GM23248 (cell line): Measurements from ENCODE around the gene AARS1. TPM values are rescaled to one million over a fixed set of nuclear protein-coding genes. Genes with fewer than 3 reads are reported as not detected.
"Not testable (repeated sequence)": the region's sequence is repeated elsewhere in the genome, so short reads cannot be mapped to it uniquely, and the experiment has no call there.

Experiments
- DNase-seq: peaks from one replicate; pipeline ENCODE4 v3.0.0-alpha.2; 2015
- H2AFZ ChIP-seq: fragments of 200-600 bp; sonication (generic); 2 replicates; pipeline ENCODE4 v1.6.1; 2016; ENCODE audit warnings: antibody characterized with exemption
- H3F3A ChIP-seq: fragments of 200-600 bp; sonication (generic); 2 replicates; pipeline ENCODE4 v1.6.1; 2016; ENCODE audit warnings: mild to moderate bottlenecking, antibody characterized with exemption, mixed run types; ENCODE audit not compliant: insufficient read depth
- H3K27ac ChIP-seq: fragments of 200-600 bp; sonication (generic); 2 replicates; pipeline ENCODE4 v1.5.1; 2016; ENCODE audit warnings: mild to moderate bottlenecking
- H3K27me3 ChIP-seq: fragments of 200-600 bp; sonication (generic); replicated peaks from 2 replicates; pipeline ENCODE4 v1.6.1; 2016; ENCODE audit warnings: mild to moderate bottlenecking; ENCODE audit not compliant: insufficient read depth
- H3K36me3 ChIP-seq: fragments of 200-600 bp; sonication (generic); 2 replicates; pipeline ENCODE4 v1.6.1; 2016; ENCODE audit warnings: low read depth, mild to moderate bottlenecking
- H3K4me1 ChIP-seq: fragments of 200-600 bp; sonication (generic); 2 replicates; pipeline ENCODE4 v1.6.1; 2016; ENCODE audit warnings: mild to moderate bottlenecking; ENCODE audit not compliant: insufficient read depth
- H3K4me2 ChIP-seq: fragments of 200-600 bp; sonication (generic); one replicate; pipeline ENCODE4 v1.6.1; 2016; ENCODE audit warnings: mild to moderate bottlenecking; ENCODE audit not compliant: unreplicated experiment
- H3K4me3 ChIP-seq: fragments of 200-600 bp; sonication (generic); 2 replicates; pipeline ENCODE4 v1.5.1; 2016; ENCODE audit warnings: mild to moderate bottlenecking
- H3K79me2 ChIP-seq: fragments of 200-600 bp; sonication (generic); 2 replicates; pipeline ENCODE4 v1.6.1; 2016; ENCODE audit warnings: mild to moderate bottlenecking; ENCODE audit not compliant: insufficient read depth
- H3K9ac ChIP-seq: fragments of 200-600 bp; sonication (generic); 2 replicates; pipeline ENCODE4 v1.6.1; 2016; ENCODE audit warnings: mild to moderate bottlenecking
- H3K9me2 ChIP-seq: fragments of 200-600 bp; sonication (generic); 2 replicates; pipeline ENCODE4 v1.6.1; 2016; ENCODE audit warnings: mixed run types, mild to moderate bottlenecking, moderate library complexity; ENCODE audit not compliant: insufficient read depth
- H3K9me3 ChIP-seq: fragments of 200-600 bp; sonication (generic); one replicate; pipeline ENCODE4 v1.6.1; 2017; ENCODE audit warnings: low read depth
- H4K20me1 ChIP-seq: fragments of 200-600 bp; sonication (generic); 2 replicates; pipeline ENCODE4 v1.6.0; 2016; ENCODE audit not compliant: insufficient read depth
- EZH2 ChIP-seq: fragments of 200-600 bp; sonication (generic); IDR thresholded peaks from 2 replicates; pipeline ENCODE4 v1.6.1; 2018; ENCODE audit warnings: antibody characterized with exemption, mild to moderate bottlenecking; ENCODE audit not compliant: insufficient read depth, poor library complexity, severe bottlenecking
- EZH2phosphoT487 ChIP-seq: fragments of 200-600 bp; sonication (generic); IDR thresholded peaks from 2 replicates; pipeline ENCODE4 v1.6.1; 2018; ENCODE audit warnings: antibody characterized with exemption, moderate library complexity, mild to moderate bottlenecking, low read depth; ENCODE audit not compliant: insufficient read depth
- WGBS, 2 experiments: methylation state at CpG; one replicate each; pipeline ENCODE4 v1.1.6; 2015 to 2017; ENCODE audit warnings: low lambda C conversion rate in 2 of 2, low coverage in 1 of 2; ENCODE audit errors: missing lambda C conversion rate in 2 of 2; 5-methylcytosine and 5-hydroxymethylcytosine counted together
- in situ Hi-C: fragments of 300-500 bp; cut with MboI; formaldehyde crosslinking; loops from 2 replicates; pipeline ENCODE4 v1.15.0; 2020
- polyA plus RNA-seq: library from polyadenylated mRNA; unstranded; fragments of >200 nt; fragmentation: Nextera tagmentation; extraction: Ambion mirVana; gene quantifications from 2 replicates; pipeline ENCODE4 v1.2.1, GENCODE V29; 2016
- total RNA-seq: library from RNA; depleted of rRNA; stranded (reverse); fragments of >200 nt; shearing (Covaris generic); gene quantifications from 2 replicates; pipeline ENCODE4 v1.2.3, GENCODE V29; 2014

AARS1 gene
- total and polyA plus RNA-seq, 2 experiments from 2014 or later = 130 to 160 TPM

DNA sequence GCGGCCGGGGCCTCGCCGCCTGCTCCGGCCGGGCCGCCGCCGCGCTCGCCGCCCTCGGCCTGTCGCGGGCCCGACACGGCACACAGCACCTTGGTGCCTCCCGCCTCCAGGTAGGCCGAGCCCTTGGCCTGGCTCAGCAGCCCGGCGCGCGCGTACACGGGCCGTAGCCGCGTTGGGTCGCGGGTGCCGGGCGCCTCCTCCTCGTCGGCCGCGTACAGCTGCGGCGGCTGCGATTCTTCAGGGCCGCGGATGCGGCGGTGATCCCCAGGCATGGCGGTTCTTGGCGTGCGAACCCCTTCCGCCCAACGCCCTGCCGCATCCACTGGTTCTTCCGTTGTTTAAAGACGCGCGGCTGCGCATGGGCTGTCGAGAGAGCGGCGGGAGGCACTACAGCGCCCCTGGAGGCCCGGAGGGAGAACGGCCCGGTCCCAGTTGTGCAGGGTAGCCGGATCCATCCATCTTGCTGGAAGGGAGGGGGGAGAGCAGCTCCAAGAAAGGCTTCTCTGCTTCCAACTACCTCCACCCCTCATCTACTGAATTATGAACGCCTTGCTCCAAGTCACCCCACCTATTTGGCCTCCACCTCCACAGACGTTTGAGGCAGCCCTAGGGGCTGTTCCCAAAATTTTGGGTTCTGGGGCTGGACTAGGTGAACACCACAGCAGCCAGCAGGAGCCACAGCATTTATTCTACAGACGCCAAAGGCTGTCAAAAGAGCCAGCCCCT lies 37.5 kb downstream of the AARS1 start, which contains the start of gene EXOSC6:
Gene EXOSC6 (minus strand): TSS at position 312 of the 726 bp plus-strand sequence. CDS start 40 bp downstream, at position 272.
- H3F3A ChIP-seq = peaks cover 44% of the 10 kb centered on the region
- in situ Hi-C loops = no loop called here
- peaks cover 40% of the 10 kb centered on the region for H3K79me2 ChIP-seq
- TF ChIP-seq EZH2phosphoT487 = no peak
- TF ChIP-seq EZH2 = no peak
- DNase-seq = peak; percentile 98
- no peaks in the 10 kb centered on the region for H3K27me3 ChIP-seq
- peak within 1 kb of the TSS; percentile 87 for H3K4me2 ChIP-seq
- H2AFZ ChIP-seq = no peak within 1 kb of the TSS
- WGBS, 2 experiments = 3% methylated on average over 39 to 50 of the region's 65 CpGs
- H3K9ac ChIP-seq = peak within 1 kb of the TSS; percentile 85
- H3K27ac ChIP-seq = peak within 1 kb of the TSS; percentile 84
- peaks cover 35% of the 10 kb centered on the region for H3K36me3 ChIP-seq
- no peaks in the 10 kb centered on the region for H3K9me2 ChIP-seq
- H3K9me3 ChIP-seq = no peaks in the 10 kb centered on the region
- H3K4me1 ChIP-seq = peaks cover 9% of the 10 kb centered on the region
- H4K20me1 ChIP-seq = 0 out of 2 replicates have a peak, but pooled peaks cover 4% of the 10 kb centered on the region
- H3K4me3 ChIP-seq = peak within 1 kb of the TSS; percentile 75

GRCh38 chr16:70250748-70251628 lies 38.3 kb downstream of the AARS1 start:
- Histone ChIP-seq H3K9ac (peak overlapping the region; percentile 75), H3K79me2 (peaks cover 44% of the 10 kb centered on the region), H3K36me3 (peaks cover 35% of the 10 kb centered on the region), H3K27ac (peak overlapping the region; percentile 84), H3K9me3 (no peaks in the 10 kb centered on the region), H3K4me3 (peak overlapping the region; percentile 75), H4K20me1 (0 out of 2 replicates have a peak, but pooled peaks cover 4% of the 10 kb centered on the region), H3K4me1 (peaks cover 9% of the 10 kb centered on the region), H2AFZ (no peak overlapping the region), H3K4me2 (peak overlapping the region; percentile 87), H3F3A (peaks cover 37% of the 10 kb centered on the region), H3K9me2 (no peaks in the 10 kb centered on the region), H3K27me3 (no peaks in the 10 kb centered on the region)
- TF ChIP-seq EZH2phosphoT487 (no peak), EZH2 (no peak)
- 2 to 3% methylated on average over 49 to 81 of the region's 92 CpGs for WGBS, 2 experiments
- in situ Hi-C loops = no loop called here
- peak; percentile 79 for DNase-seq

GRCh38 chr16:70249697-70250096 lies 39.6 kb downstream of the AARS1 start:
- H2AFZ ChIP-seq, H3K9me3 ChIP-seq, in situ Hi-C loops, H4K20me1 ChIP-seq, DNase-seq, H3K27me3 ChIP-seq, H3K4me1 ChIP-seq, H3K27ac ChIP-seq, H3K9ac ChIP-seq, H3K4me3 ChIP-seq, H3K9me2 ChIP-seq: not testable (repeated sequence)
- peaks cover 28% of the 10 kb centered on the region for H3F3A ChIP-seq
- peak overlapping the region; percentile 87 for H3K4me2 ChIP-seq
- H3K79me2 ChIP-seq = peaks cover 49% of the 10 kb centered on the region
- peaks cover 30% of the 10 kb centered on the region for H3K36me3 ChIP-seq
- 83 to 84% methylated on average over 4 of the region's 4 CpGs for WGBS, 2 experiments

- H3K79me2 ChIP-seq, H3K27ac ChIP-seq, DNase-seq, H3K9me3 ChIP-seq, H3K4me1 ChIP-seq, H3K27me3 ChIP-seq, H3K9ac ChIP-seq, H4K20me1 ChIP-seq, H3K4me2 ChIP-seq, H3K9me2 ChIP-seq, in situ Hi-C loops, H2AFZ ChIP-seq, H3F3A ChIP-seq, H3K4me3 ChIP-seq: not testable (repeated sequence)
- H3K36me3 ChIP-seq = peaks cover 15% of the 10 kb centered on the region
Measured at GRCh38 chr16:70238773-70239172, 50.5 kb downstream of the AARS1 start.

DNA sequence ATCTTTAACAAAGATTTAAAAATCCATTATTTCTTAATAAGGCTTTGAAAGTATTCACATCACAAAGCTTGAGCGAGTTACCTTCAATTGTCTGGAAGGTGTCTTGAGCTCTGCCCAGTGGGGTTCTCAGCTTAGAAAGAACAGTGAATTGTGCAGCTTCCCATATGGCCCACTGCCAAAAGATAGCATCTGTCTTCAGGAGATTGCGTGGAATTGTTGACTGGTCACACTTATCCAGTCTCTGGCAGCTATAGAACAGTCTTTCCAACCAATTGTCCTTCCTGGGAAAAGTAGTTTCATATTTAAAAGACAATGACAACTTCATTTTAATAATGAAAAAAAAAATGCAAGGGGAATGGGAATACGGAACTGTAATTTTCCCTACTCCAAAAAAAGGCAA lies 57.5 kb downstream of the AARS1 start:
- H3K9me2 ChIP-seq, H3K27ac ChIP-seq, DNase-seq, in situ Hi-C loops, H3F3A ChIP-seq, H4K20me1 ChIP-seq, H3K9me3 ChIP-seq, H3K79me2 ChIP-seq, H3K4me2 ChIP-seq, H3K4me1 ChIP-seq, H3K9ac ChIP-seq, H3K4me3 ChIP-seq, H3K27me3 ChIP-seq, H2AFZ ChIP-seq: not testable (repeated sequence)
- H3K36me3 ChIP-seq = peaks cover 54% of the 10 kb centered on the region
- WGBS, 2 experiments = 71 to 75% methylated on average over 3 of the region's 3 CpGs

DNA sequence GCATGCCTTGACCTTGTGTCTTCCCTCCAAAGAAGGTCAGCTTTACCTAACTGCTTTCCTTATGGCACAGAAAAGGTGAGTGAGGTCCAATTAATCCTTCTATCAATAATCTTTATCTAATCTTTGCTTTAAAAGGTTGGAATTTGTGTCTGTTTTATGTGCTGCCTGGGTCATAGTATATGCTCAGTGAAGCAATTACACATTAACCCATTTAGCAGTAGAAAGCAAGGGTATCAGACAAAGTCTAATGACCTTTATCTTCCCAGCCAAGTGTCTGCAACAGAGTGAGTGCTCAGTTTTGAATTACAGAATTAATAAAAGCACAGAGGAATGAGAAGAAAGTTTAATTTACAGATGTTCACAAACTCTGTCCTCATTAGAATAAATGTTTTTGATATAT lies 63.3 kb downstream of the AARS1 start:
- H4K20me1 ChIP-seq, H3K4me3 ChIP-seq, in situ Hi-C loops, H3K9ac ChIP-seq, DNase-seq, H3F3A ChIP-seq, H3K9me3 ChIP-seq, H3K4me1 ChIP-seq, H3K4me2 ChIP-seq, H3K79me2 ChIP-seq, H3K27me3 ChIP-seq, H3K9me2 ChIP-seq, H2AFZ ChIP-seq, H3K27ac ChIP-seq: not testable (repeated sequence)
- peaks cover 37% of the 10 kb centered on the region for H3K36me3 ChIP-seq

DNA sequence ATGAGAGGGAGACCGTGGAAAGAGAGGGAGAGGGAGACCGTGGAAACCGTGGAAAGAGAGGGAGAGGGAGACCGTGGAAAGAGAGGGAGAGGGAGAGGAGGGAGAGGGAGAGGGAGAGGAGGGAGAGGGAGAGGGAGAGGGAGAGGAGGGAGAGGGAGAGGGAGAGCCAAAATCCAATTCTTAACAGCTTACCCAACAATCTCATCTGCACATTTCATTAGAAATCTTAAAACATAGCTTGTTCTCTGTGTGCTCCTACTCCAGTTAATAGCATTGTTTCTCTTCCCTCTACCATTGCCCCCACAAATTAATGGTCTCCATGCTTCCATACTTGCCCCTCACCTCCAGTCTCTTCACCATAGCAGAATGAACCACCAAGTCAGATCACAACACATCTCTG lies 63.9 kb downstream of the AARS1 start:
- peaks cover 34% of the 10 kb centered on the region for H3K36me3 ChIP-seq
- H2AFZ ChIP-seq, H3K9me2 ChIP-seq, H3F3A ChIP-seq, H3K9ac ChIP-seq, DNase-seq, H3K4me2 ChIP-seq, H3K79me2 ChIP-seq, H3K27ac ChIP-seq, in situ Hi-C loops, H4K20me1 ChIP-seq, H3K27me3 ChIP-seq, H3K4me3 ChIP-seq, H3K9me3 ChIP-seq, H3K4me1 ChIP-seq: not testable (repeated sequence)
- 99 to 100% methylated on average over 3 to 4 of the region's 4 CpGs for WGBS, 2 experiments
